Fibroblast of upper back skin (primary cell): ENCODE results near the gene MAGI2.
"Not testable (repeated sequence)": the region's sequence is repeated elsewhere in the genome, so short reads cannot be mapped to it uniquely, and the experiment has no call there.

Experiments used
- DNase-seq: peaks from one replicate; pipeline ENCODE4 v3.0.0-alpha.2; 2013

The MAGI2 gene

GRCh38 chr7:79137942-79138341 lies 315.5 kb downstream of the MAGI2 start:
- peak; percentile 55 for DNase-seq

- no peak for DNase-seq
Measured at GRCh38 chr7:79132844-79133451, 320.5 kb downstream of the MAGI2 start.

- no peak for DNase-seq
Measured at GRCh38 chr7:79130715-79131114, 322.8 kb downstream of the MAGI2 start.

- DNase-seq, result no peak
Measured at GRCh38 chr7:79124331-79124730, 329.1 kb downstream of the MAGI2 start.

GRCh38 chr7:79118143-79118542 lies 335.3 kb downstream of the MAGI2 start:
- no peak for DNase-seq

GRCh38 chr7:79096361-79096805 lies 357.1 kb downstream of the MAGI2 start:
- DNase-seq, result peak; percentile 36

GRCh38 chr7:79093421-79093820 lies 360.0 kb downstream of the MAGI2 start:
- no peak for DNase-seq

- peak; percentile 24 for DNase-seq
Measured at GRCh38 chr7:79091661-79092060, 361.8 kb downstream of the MAGI2 start.

GRCh38 chr7:79091011-79091410 lies 362.5 kb downstream of the MAGI2 start:
- DNase-seq, result no peak

GRCh38 chr7:79090543-79090942 lies 362.9 kb downstream of the MAGI2 start:
- peak; percentile 55 for DNase-seq

- no peak for DNase-seq
Measured at GRCh38 chr7:79084423-79084822, 369.0 kb downstream of the MAGI2 start.

- DNase-seq, result no peak
Measured at GRCh38 chr7:79079919-79080554, 373.4 kb downstream of the MAGI2 start.

- no peak for DNase-seq
Measured at GRCh38 chr7:79078273-79078672, 375.2 kb downstream of the MAGI2 start.

GRCh38 chr7:79071187-79071586 lies 382.3 kb downstream of the MAGI2 start:
- DNase-seq, result not testable (repeated sequence)

GRCh38 chr7:79064187-79064823 lies 389.2 kb downstream of the MAGI2 start:
- no peak for DNase-seq

- DNase-seq, result no peak
Measured at GRCh38 chr7:79063019-79063698, 390.3 kb downstream of the MAGI2 start.

- no peak for DNase-seq
Measured at GRCh38 chr7:79060498-79060897, 393.0 kb downstream of the MAGI2 start.

- DNase-seq, result no peak
Measured at GRCh38 chr7:79055722-79056415, 397.6 kb downstream of the MAGI2 start.

- no peak for DNase-seq
Measured at GRCh38 chr7:79051915-79052314, 401.6 kb downstream of the MAGI2 start.

GRCh38 chr7:79050603-79051002 lies 402.9 kb downstream of the MAGI2 start:
- peak; percentile 58 for DNase-seq

GRCh38 chr7:79046061-79046460 lies 407.4 kb downstream of the MAGI2 start:
- no peak for DNase-seq

GRCh38 chr7:79037001-79037400 lies 416.5 kb downstream of the MAGI2 start:
- DNase-seq, result no peak

- DNase-seq, result peak; percentile 0
Measured at GRCh38 chr7:79036356-79036755, 417.1 kb downstream of the MAGI2 start.
